HPDE6-E6E7 (cell line): ENCODE results near the gene BEND3.
"Not testable (repeated sequence)": the region's sequence is repeated elsewhere in the genome, so short reads cannot be mapped to it uniquely, and the experiment has no call there.

ENCODE experiments used
- DNase-seq: peaks from one replicate; pipeline ENCODE4 v3.0.0; 2011; ENCODE audit warnings: missing footprints; ENCODE audit errors: extremely low spot score

The BEND3 gene

DNA sequence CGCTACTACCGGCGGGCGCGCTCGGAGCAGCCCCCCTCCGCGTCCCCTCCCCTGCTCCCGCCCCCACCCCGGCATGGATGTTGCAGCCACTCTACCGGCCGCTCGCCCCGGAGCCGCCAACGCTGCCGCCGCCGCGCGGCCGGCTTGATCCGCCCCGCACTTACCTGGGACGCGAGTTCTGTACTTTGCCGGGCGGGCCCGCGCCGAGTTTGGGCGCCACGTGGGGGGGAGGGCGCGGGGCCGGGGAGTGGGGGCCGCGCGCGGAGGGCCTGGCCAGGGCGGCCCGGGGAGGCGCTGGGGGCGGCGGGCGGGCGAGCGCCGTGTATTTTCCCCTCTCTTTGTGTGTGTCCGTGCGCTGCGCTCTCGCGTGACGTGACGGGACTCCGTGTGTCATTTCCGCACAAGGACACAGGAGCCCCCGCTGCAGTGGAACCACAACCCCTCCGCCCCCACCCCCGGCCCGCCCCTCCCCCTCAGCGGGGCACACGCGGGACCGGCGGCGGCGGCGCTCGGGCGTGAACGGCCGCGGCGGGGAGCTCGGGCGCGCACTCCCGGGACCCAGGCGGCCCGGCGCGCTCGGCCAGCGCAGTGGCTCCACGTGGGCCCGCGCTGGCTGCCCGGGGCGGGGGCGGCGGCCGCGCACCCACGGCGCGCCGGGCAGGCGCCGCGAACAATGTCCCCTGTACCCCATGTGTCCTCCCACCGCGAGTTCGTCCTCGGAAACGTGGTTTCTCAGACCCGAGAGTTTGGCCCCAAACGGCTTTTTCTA, at the start of gene BEND3:
TSS of gene BEND3 (minus strand) at position 590 of the 769 bp plus-strand sequence. CDS start 16,230 bp downstream, outside the sequence.
- no peak for DNase-seq

DNA sequence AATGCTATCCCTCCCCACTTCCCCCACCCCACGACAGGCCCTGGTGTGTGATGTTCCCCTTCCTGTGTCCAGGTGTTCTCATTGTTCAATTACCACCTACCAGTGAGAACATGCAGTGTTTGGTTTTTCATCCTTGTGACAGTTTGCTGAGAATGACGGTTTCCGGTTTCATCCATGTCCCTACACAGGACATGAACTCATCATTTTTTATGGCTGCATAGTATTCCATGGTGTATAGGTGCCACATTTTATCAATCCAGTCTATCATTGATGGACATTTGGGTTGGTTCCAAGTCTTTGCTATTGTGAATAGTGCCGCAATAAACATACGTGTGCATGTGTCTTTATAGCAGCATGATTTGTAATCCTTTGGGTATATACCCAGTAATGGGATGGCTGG, 49.0 kb upstream of the BEND3 start:
- not testable (repeated sequence) for DNase-seq

DNA sequence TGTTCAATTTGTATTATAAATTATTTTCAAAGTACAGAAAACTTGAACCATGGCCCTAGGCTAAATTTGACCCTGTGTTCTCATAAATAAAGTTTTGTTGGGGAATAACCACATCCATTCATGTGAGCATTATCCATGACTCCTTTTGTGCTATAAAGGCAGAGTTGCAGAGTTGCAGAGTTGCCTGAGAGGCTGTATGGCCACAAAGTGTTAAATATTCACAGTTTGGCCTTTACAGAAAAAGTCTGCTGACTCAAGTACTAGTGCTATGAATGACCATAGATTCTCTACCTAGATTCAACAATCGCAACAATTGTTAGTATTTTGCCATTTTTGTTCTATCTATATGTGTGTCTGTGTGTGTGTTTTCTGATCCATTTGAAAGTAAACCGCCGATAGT, 46.2 kb upstream of the BEND3 start:
- DNase-seq, result no peak

DNA sequence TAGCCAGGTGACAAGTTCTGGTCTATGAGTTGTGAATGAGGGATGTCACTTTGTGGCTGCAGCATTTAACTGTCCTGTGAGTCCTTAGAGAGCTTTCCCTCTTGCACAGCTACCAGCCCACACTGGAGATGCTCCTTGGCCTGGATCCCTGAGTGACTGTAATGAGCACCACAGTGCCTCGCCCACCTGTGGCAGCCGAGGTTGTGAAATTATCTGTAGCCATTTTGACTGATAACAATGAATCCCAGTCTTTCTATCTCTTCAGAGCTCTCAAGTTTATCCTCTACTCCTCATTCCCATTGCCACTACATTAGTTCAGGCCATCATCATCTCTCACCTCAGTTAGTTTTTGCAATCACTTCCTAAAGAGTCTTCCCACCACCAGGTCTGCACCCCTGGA, 41.3 kb upstream of the BEND3 start:
- DNase-seq, result no peak

DNA sequence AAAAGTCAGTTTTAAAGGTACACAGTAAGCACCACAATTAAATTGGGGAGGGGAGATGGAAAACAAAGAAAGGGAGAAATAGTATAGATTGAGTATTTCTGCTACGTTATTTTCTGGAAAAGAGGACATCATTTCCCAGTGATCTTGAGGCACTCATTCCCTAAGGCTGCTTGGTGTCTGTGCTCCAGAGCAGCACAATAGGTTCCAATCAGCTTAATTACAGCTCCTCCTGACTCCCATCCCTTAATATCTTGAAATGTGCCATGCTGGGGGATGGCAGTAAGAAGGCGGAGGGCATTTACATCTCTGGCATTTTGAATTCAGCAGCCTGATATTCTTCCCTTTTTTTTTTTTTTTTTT, 39.5 kb upstream of the BEND3 start:
- no peak for DNase-seq

DNA sequence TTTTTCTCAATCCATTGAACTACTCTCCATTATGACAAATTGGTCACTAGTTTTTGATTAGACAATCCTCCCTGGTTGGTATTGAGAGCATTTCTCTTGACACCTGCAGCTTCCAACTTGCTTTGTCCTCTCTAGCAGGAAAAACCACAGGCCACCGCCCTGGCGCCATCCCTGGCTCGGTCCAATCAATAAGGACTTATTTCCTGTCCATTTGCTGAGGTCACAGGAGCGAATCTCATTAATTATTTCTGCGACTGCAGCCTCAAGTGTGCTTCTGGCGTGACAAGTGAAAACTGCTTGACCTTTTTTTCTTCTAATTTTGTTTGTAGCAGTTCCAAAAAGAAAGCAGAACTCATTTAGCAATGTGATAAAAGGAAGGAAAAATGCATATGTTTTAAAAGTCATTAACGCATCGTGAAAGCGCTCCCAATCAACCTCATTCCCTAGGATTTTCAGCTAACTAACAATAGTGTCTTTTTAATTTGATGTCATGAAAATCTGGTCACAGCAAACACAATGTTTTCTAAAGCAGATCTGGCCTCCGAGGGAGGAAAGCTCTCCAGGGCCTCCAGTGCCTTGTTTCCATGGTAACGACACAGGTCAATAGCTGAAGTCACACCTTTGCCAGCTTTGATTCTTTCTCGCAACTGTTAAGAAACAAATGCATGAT, 39.0 kb upstream of the BEND3 start:
- DNase-seq, result no peak

DNA sequence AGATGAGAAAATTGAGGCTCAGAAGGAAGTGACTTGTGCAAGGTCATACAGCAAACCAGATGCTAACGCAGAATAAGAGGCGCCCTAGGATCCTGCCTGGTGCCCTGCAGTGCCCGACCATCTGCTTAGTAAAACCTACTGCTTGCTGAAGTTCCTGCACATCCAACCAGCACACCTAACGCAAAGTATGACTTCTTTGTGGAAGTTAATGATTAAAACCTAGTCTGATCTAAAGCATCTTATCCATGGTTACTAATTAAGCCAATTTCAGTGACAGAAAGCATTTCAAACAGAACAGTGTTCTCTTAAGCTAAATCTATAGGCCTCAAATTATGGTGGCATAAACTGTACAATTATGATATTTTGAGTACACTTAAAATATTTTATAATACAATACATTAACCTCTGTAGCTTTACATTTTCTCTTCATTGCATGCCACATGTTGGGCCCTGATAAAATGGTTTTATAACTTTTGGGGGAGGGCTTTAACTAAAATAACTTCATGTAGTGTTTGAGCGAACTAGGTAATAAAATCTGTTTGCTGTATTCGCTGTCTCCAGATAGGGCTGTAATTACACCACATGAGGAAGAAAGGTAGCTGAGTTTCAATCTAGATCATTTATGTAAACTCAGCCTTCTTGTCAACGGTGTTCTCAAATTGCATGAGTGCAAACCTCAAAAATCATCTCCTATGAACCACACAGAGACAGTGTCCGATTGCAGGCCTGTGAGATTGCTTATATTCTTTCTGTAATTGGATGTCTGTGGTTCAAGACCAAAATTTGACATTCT, 37.5 kb upstream of the BEND3 start:
- DNase-seq, result no peak

DNA sequence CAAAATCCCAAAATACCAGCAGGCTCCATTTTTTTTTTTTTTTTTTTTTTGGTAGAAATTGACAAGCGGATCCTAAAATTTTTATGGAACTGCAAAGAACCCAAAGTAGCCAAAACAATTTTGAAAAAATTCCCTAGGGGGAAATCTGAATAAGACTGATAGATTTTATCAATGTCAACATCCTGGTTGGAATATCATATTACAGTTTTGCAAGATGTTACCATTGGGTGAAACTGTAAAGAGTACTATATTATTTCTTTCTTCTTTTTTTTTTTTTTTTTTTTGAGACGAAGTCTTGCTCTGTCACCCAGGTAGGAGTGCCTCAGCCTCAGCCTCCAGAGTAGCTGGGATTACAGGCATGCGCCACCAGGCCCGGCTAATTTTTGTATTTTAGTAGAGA, 29.4 kb upstream of the BEND3 start:
- DNase-seq, result no peak

DNA sequence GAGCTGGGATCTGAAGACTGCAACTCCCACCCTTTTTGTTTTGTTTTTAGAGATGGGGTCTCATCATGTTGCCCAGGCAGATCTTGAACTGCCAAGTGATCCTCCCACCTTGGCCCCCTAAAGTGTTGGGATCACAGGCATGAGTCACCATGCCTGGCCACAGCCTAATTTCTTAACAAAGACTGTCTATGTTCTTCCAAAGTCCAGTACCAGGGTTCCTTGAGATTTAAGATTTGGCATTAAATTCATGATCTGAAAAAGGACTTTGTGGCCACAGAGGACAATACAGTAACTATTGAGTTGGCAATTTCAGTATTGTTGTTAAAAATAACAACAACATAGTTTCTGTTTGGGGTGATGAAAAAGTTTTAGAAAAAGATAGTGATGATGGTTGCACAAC, 28.7 kb upstream of the BEND3 start:
- no peak for DNase-seq

DNA sequence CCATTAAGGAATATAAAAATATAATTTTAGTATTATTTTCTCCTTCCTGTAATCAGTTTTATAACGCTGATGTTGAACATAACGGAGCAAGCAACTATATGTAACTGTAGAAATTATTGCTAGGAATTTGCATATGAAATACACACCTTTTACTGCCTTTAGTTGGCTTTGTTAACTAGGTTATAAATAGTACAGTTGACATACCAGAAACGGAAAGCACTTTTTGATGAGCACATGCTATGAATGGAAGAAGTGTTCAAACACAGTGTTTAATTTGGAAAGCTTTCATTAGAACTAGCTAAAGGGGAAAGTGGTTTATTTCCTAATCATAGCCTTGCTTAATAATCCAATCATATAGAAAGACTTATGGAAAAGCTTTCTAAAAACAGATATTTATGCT, 25.3 kb upstream of the BEND3 start:
- DNase-seq, result no peak

DNA sequence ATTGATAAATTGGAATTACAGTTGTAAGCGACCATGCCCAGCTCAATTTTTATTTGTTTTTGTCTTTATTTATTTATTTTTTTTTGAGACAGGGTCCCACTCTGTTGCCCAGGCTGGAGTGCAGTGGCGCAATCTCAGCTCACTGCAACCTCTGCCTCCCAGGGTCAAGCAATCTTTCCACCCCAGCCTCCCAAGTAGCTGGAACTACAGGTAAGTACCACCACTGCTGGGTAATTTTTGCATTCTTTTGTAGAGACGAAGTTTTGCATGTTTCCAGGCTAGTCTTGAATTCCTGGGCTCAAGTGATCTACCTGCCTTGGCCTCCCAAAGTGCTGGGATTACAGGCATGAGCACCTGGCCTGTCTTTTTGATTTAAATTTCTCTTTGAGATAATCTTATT, 21.0 kb upstream of the BEND3 start:
- DNase-seq, result not testable (repeated sequence)

DNA sequence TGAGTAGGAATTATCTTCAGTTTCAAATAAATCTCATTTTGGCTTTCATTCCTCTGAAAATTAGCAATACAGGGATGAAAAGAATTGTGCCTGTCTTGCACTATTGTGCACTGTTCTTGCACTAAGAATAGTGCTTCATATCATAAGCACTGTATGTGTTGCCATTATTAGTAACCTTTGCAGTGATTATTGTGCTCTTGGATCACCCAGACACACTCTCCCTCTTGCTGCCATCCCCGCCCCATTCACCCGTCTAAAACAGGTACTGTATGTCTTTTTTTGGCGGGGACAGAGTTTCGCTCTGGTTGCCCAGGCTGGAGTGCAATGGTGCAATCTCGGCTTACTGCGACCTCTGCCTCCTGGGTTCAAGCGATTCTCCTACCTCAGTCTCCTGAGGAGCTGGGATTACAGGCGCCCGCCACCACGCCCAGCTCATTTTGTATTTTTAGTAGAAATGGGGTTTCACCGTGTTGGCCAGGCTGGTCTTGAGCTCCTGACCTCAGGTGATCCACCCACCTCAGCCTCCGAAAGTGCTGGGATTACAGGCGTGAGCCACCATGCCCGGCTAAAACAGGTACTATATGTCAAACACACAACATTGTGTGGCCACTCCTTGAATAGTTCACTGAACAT, 19.8 kb upstream of the BEND3 start:
- not testable (repeated sequence) for DNase-seq

DNA sequence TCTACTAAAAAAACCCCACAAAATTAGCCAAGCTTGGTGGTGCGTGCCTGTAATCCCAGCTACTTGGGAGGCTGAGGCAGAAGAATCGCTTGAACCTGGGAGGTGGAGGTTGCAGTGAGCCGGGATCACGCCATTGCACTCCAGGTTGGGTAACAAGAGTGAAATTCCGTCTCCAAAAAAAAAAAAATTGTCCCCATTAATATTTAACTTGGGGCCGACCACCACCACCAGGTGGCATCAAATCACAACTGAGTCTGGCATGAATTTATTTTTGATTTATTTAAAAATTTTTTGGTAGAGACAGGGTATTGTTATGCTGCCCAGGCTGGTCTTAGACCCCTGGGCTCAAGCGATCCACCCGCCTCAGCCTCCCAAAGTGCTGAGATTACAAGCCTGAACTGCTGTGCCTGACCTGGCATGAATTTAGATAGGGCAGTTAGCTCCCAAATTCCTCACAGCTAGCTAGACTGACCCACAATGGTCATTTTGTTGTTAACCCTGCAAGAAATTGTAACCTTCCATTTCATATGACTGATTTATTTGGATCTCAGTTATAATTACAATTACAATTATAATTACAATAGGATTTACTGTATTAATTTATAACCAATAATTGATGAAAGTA, 17.1 kb upstream of the BEND3 start:
- DNase-seq, result no peak

DNA sequence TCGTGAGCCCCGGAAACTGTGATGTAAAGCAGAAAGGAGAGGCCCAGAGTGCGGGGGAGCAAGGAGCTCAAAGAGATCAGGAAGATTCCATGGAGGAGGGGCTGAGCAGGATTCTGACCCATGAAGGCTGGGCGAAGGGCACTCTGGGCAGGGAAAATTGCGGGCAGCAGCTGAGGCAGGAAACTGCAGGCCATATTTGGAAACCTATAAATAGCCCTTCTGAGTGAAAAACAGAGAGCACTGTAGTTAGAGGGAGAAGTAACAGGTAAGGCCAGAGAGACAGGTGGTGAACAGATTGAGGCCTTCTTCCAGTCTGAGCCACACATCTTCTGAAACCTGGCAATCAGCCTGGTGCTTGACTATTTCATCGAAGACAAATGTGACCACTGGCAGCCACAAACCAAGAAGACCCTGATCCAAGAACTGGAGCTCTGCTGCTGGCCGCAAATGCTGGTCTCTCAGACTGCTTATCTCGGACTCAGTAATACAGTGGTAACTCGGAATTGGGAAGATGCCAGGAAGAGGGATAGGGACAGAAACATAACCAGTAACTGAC, 14.1 kb upstream of the BEND3 start:
- no peak for DNase-seq

DNA sequence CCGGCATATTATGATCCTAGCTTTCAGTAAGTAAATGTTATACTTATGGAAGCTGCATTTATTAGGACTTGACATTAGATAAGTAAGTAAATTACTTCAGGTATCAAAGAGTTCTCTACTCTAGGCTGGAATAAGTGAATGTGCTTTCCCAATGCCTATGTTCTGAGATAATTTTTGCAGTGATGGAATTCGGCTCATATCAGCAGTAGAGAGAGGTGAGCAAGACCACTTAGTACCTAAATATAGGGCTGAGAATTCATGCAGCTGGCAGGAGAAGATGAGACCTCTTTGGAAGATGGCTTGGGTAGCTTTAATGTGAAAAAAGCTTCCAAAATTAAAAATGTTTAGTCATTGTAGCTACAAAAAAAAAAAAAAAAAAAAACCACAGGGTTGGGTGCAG, 13.3 kb upstream of the BEND3 start:
- DNase-seq, result no peak

DNA sequence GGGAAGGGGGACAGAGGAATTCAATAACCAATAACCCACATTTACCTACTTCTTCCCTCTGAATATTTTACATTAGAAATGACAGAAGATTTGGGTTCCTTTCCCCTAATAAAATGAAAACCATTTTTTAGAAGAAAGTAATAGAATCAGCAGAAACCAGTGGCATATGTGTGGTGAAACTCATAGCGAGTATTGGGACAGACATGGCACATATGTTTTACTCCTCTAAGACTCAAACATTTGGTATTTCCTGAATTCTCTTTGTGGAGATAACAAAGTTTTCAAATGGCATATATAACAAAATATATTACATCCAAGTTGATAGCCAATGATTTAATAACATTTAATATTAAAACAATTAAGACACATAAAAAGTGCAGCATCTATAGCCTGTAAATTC, 12.9 kb upstream of the BEND3 start:
- no peak for DNase-seq

DNA sequence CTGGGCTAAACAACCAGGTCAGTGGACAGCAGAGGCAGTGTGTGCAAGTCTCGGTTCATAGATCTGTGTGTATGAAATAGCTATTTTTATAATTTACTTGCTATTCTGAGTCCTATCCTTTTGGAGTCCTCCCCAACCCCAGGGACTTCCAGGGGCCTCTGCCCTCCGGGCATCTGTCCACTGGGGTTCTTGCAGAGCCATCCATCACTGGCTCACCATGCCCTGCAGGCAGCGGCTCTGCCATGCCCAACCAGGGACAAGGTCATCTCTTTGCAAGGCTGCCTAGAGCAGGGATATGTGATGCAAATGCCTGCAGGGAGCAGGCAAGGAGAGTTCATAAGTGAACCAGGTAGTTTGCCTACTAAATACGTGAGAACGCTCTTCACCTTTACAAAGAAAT, 10.5 kb upstream of the BEND3 start:
- DNase-seq, result no peak

DNA sequence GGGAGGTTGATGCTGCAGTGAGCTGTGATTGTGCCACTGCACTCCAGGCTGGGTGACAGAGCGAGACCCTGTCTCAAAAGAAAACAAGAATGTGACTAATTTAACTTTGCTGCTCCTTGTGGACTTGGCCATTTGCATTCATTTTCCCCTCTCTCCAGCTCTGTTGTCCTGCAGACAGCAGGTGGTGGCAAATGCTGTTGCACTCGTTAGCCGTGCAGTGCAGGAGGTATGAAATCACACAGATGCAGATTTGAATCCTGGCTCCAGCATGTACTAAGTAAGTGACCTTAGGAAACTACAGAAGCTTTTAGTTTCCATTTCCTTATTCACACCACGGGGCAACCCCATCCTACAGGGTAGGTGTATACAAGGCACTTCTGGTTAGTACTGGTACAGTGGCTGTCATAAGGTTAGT, 9.6 kb upstream of the BEND3 start:
- DNase-seq, result no peak

DNA sequence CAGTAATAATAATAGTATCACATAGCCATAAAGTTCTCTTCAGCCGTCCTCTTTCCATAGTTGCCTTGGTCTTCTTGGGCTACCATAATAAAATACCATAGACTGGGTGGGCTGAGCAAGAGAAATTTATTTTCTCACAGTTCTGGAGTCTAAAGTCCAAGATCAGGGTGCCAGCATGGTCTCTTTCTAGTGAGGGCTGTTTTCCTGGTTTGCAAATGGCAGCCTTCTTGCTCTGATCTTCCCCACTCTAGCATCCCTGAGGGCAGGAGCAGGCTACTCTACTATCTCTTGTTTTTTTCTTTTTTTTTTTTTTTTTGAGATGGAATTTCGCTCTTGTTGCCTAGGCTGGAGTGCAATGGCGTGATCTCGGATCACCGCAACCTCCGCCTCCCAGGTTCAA, 8.2 kb upstream of the BEND3 start:
- DNase-seq, result no peak

DNA sequence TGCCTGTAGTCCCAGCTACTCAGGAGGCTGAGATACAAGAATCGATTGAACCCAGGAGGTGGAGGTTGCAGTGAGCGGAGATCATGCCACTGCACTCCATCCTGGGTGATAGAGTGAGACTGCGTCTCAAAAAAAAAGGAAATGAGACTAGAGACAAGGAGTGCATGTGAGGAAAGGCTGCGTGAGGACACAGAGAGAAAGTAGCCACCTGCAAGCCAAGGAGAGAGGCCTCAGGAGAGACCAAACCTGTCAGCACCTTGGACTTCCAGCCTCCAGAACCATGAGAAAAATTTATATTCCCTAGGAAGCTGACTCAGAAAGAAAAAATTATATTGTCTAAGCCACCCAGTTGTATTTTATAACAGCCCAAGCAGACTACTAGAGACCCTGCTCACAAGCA, 7.4 kb upstream of the BEND3 start:
- DNase-seq, result no peak

DNA sequence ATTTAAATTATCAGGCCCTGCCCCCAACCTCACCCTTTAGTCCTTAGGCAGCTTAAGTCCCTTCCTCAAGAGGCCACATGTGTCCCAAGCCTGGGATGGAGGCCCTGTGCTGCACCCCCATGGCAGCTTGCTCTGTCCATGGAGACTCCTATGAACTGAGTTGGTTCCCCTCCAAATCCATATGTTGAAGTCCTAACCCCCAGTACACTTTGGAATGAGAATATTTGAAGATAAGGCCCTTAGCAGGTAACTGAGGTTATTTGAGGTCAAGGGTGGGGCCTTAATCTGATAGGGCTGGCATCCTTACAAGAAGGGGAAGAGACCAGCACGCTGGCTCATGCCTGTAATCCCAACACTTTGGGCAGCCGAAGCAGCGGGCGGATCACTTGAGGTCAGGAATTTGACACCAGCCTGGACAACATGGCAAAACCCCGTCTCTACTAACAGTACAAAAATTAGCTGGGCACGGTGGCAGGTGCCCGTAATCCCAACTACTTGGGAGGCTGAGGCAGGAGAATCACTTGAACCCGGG, 6.7 kb upstream of the BEND3 start:
- DNase-seq, result no peak
